B cell (primary cell): ENCODE data around the gene C1orf35. TPM values are rescaled to one million over a fixed set of nuclear protein-coding genes. Genes with fewer than 3 reads are reported as not detected.

Source experiments
- ATAC-seq: fragments of 200-7000 bp; cut with Tn5 transposase; one replicate; pipeline ENCODE4 v1.10.0; 2021; ENCODE audit warnings: low read depth, mild to moderate bottlenecking, moderate number of reproducible peaks, moderate library complexity
- CTCF ChIA-PET: fragments of 350-600 bp; sonication (Branson Sonifier 250); formaldehyde crosslinking; loops from one replicate; lab custom pipeline; 2021; ENCODE audit warnings: antibody characterized with exemption, inconsistent platforms; lab: Charles Lee
- POLR2A ChIA-PET: fragments of 350-600 bp; sonication (Branson Sonifier 250); formaldehyde crosslinking; loops from one replicate; lab custom pipeline; 2021; ENCODE audit warnings: antibody characterized with exemption; lab: Charles Lee
- DNase-seq: peaks from one replicate; pipeline ENCODE4 v3.0.0; 2013
- H2AFZ ChIP-seq: 2 replicates; pipeline ENCODE4 v1.6.1; 2012; ENCODE audit warnings: mild to moderate bottlenecking, low read depth, low read length; ENCODE audit not compliant: insufficient read depth, poor library complexity, severe bottlenecking
- H3K27ac ChIP-seq, 2 donors: 1 replicate in 1 of 2; 2 replicates in 1 of 2; pipeline ENCODE4 v1.5.1; 2012 to 2013; ENCODE audit warnings: low read length in 2 of 2, mild to moderate bottlenecking in 2 of 2, moderate library complexity in 1 of 2
- H3K27me3 ChIP-seq, 4 experiments: fragments of 200-600 bp in 1 of 4; sonication (generic) in 1 of 4; replicated peaks in 1 of 4; 1 replicate in 2 of 4; 2 replicates in 2 of 4; pipeline versions ENCODE4 v1.6.1 to v1.7.0; 2013 to 2016; ENCODE audit warnings: low read length in 3 of 4, mild to moderate bottlenecking in 2 of 4, mixed read lengths in 1 of 4, moderate library complexity in 1 of 4; ENCODE audit not compliant: insufficient read depth in 4 of 4, control insufficient read depth in 3 of 4; ENCODE audit errors: control extremely low read depth in 1 of 4
- H3K36me3 ChIP-seq, 2 experiments: replicated peaks in 1 of 2; 1 replicate in 1 of 2; 2 replicates in 1 of 2; pipeline versions ENCODE4 v1.6.1 to v1.7.1; 2013; ENCODE audit warnings: low read length in 1 of 2; ENCODE audit not compliant: insufficient read depth in 2 of 2, control insufficient read depth in 1 of 2; ENCODE audit errors: control extremely low read depth in 1 of 2, extremely low read depth in 1 of 2
- H3K4me1 ChIP-seq, 2 donors: fragments of 200-600 bp in 1 of 2; sonication (generic) in 1 of 2; 1 replicate in 1 of 2; 2 replicates in 1 of 2; pipeline versions ENCODE4 v1.5.1 to v1.6.1; 2013 to 2017; ENCODE audit warnings: low read length in 2 of 2; ENCODE audit not compliant: control insufficient read depth in 2 of 2, insufficient read depth in 2 of 2
- H3K4me2 ChIP-seq: replicated peaks from 2 replicates; pipeline ENCODE3; 2012; ENCODE audit warnings: mild to moderate bottlenecking, low read depth, low read length; ENCODE audit not compliant: poor library complexity, severe bottlenecking
- H3K4me3 ChIP-seq, 5 experiments: fragments of 200-600 bp in 1 of 5; sonication (generic) in 1 of 5; 1 replicate in 3 of 5; 2 replicates in 2 of 5; pipeline versions ENCODE4 v1.5.1 to v1.7.0; 2011 to 2016; ENCODE audit warnings: low read length in 4 of 5, mild to moderate bottlenecking in 4 of 5, low read depth in 2 of 5, control low read depth in 1 of 5, moderate library complexity in 1 of 5; ENCODE audit not compliant: insufficient read depth in 1 of 5; ENCODE audit errors: control extremely low read depth in 1 of 5, extremely low read depth in 1 of 5
- H3K79me2 ChIP-seq: fragments of 200-600 bp; sonication (generic); one replicate; pipeline ENCODE4 v1.6.0; 2016; ENCODE audit warnings: low read length; ENCODE audit not compliant: control insufficient read depth, insufficient read depth
- H3K9ac ChIP-seq: fragments of 200-600 bp; sonication (generic); 2 replicates; pipeline ENCODE4 v1.6.1; 2017; ENCODE audit warnings: mild to moderate bottlenecking, low read length, moderate library complexity
- H3K9me3 ChIP-seq, 3 donors: one replicate each; pipeline versions ENCODE4 v1.6.1 to v1.7.1; 2013; ENCODE audit warnings: low read length in 2 of 3; ENCODE audit not compliant: control insufficient read depth in 2 of 3, insufficient read depth in 1 of 3; ENCODE audit errors: control extremely low read depth in 1 of 3
- H4K20me1 ChIP-seq: 2 replicates; pipeline ENCODE4 v1.6.0; 2012; ENCODE audit warnings: mild to moderate bottlenecking, low read length; ENCODE audit not compliant: insufficient read depth, control insufficient read depth, poor library complexity, severe bottlenecking
- H3K27ac Mint-ChIP-seq: one replicate; pipeline ENCODE4 v1.8.0; 2021; ENCODE audit warnings: mixed read lengths
- H3K27me3 Mint-ChIP-seq: one replicate; pipeline ENCODE4 v1.8.0; 2021; ENCODE audit warnings: mixed read lengths
- H3K4me1 Mint-ChIP-seq: one replicate; pipeline ENCODE4 v1.8.0; 2021; ENCODE audit warnings: mixed read lengths
- H3K4me3 Mint-ChIP-seq: one replicate; pipeline ENCODE4 v1.8.0; 2021; ENCODE audit warnings: mixed read lengths
- H3K9me3 Mint-ChIP-seq: one replicate; pipeline ENCODE4 v1.8.0; 2022; ENCODE audit warnings: mixed read lengths; ENCODE audit not compliant: insufficient read depth
- EZH2 ChIP-seq: IDR thresholded peaks from 2 replicates; pipeline ENCODE4 v1.6.1; 2012; ENCODE audit warnings: borderline replicate concordance, low read depth, mild to moderate bottlenecking, moderate library complexity, low read length; ENCODE audit not compliant: insufficient read depth, poor library complexity, severe bottlenecking
- WGBS: methylation state at CpG from one replicate; pipeline ENCODE4 v1.1.5; 2013; ENCODE audit warnings: missing lambda C conversion rate; ENCODE audit not compliant: insufficient coverage; 5-methylcytosine and 5-hydroxymethylcytosine counted together
- intact Hi-C: fragments of 100-400 bp; cut with micrococcal nuclease; formaldehyde crosslinking; loops from one replicate; pipeline ENCODE4 v1.10.0; 2022
- polyA plus RNA-seq: library from polyadenylated mRNA; depleted of rRNA; stranded (reverse); fragments of >200 nt; gene quantifications from 2 replicates; pipeline ENCODE4 v1.2.3, GENCODE V29; 2012
- total RNA-seq, 2 donors: library from RNA; stranded (reverse); fragments of 120-200 nt in 1 of 2; gene quantifications; 1 replicate in 1 of 2; 2 replicates in 1 of 2; pipeline versions ENCODE4 v1.2.3 to v1.2.4, GENCODE V29; 2013 to 2022
- TF ChIP-seq, protein P1 (sequence below): fragments of 200-600 bp; IDR thresholded peaks from one replicate; pipeline ENCODE4 v1.8.0; 2022; ENCODE audit warnings: antibody characterized with exemption, mild to moderate bottlenecking

The C1orf35 gene
- total and polyA plus RNA-seq, 2 donors (not counting 1 experiment from before 2014, with no cell fraction given), result 24.1 to 41.0 TPM

DNA sequence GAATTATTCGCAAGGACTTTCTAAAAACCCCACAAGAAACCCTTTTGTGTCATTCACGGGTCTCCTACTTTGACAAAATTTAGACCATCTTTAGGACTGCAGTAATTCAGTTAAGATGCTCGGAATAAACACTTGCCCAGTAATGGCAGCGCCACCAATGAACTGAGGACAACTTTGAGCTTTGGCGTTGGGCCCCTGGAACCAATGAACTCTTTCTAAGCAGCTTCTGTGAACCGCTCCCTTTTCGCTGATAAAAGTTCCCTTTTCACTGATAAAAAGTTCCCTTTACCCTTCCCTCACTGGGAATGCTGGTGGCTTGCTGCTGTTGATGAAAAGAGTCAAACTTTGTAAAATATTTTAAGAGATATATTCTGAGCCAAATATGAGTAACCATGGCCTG, 7.4 kb upstream of the C1orf35 start:
- H3K9ac ChIP-seq, result no peak overlapping the region
- DNase-seq (no peak), ATAC-seq (no peak)
- no peak overlapping the region for H3K27ac ChIP-seq
- H3K4me3 Mint-ChIP-seq, result peak overlapping the region; percentile 92
- H3K4me2 ChIP-seq, result peak overlapping the region; percentile 96
- no peak overlapping the region for H3K4me3 ChIP-seq
- H3K36me3 ChIP-seq, result peaks cover 0 to 17% of the 10 kb centered on the region in 2 experiments
- H3K27me3 Mint-ChIP-seq, result no peaks in the 10 kb centered on the region
- peak overlapping the region; percentile 80 for H2AFZ ChIP-seq
- no peaks in the 10 kb centered on the region for H3K9me3 Mint-ChIP-seq
- 95% methylated on average over 4 of the region's 7 CpGs for WGBS
- H3K4me1 Mint-ChIP-seq, result peaks cover 22% of the 10 kb centered on the region
- H4K20me1 ChIP-seq, result no peaks in the 10 kb centered on the region
- ChIA-PET POLR2A (interaction anchor here (1.0 kb wide), 1 partner anchor 28 kb away, joined by 3 read pairs; no protein-coding TSS in a partner anchor), CTCF (interaction anchor here (1.1 to 2.1 kb wide), 4 partner anchors 8 to 324 kb away, joined by 3 to 9 read pairs (median 4); partner anchors contain the start of gene ARF1)
- H3K27ac Mint-ChIP-seq, result peak overlapping the region; percentile 87
- intact Hi-C loops, result no loop called here
- TF ChIP-seq, protein P1, sequence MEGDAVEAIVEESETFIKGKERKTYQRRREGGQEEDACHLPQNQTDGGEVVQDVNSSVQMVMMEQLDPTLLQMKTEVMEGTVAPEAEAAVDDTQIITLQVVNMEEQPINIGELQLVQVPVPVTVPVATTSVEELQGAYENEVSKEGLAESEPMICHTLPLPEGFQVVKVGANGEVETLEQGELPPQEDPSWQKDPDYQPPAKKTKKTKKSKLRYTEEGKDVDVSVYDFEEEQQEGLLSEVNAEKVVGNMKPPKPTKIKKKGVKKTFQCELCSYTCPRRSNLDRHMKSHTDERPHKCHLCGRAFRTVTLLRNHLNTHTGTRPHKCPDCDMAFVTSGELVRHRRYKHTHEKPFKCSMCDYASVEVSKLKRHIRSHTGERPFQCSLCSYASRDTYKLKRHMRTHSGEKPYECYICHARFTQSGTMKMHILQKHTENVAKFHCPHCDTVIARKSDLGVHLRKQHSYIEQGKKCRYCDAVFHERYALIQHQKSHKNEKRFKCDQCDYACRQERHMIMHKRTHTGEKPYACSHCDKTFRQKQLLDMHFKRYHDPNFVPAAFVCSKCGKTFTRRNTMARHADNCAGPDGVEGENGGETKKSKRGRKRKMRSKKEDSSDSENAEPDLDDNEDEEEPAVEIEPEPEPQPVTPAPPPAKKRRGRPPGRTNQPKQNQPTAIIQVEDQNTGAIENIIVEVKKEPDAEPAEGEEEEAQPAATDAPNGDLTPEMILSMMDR, result no peak
- no peak for TF ChIP-seq EZH2
- no peaks in the 10 kb centered on the region for H3K27me3 ChIP-seq
- H3K79me2 ChIP-seq, result peaks cover 27% of the 10 kb centered on the region
- H3K9me3 ChIP-seq, result no peaks in the 10 kb centered on the region
- peaks cover 17 to 23% of the 10 kb centered on the region in 2 donors for H3K4me1 ChIP-seq

DNA sequence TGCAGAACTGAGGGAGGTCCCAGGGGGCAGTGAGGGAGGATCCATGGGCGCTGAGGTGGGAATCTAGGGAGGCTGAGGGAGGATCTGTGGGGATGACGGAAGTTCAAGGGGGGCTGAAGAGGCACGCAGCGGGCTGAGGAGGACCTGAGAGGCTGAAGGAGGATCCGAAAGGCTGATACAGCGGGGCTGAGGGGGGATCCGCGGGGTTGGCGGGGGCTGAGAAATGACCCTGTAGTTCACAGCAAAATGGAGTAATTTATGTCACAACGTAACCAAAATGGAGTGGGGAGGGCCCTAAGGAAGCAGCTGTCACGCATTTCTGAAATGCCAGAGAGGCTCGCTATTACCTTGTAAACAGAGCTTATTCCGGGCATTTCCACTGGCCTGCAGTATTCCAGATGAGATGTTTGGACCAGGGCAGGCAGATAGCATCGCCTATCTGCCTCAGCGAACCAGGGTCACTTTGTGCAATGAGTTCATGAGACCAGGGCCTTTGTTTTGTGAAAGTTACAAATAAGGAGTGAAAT, 6.9 kb upstream of the C1orf35 start:
- Mint-ChIP-seq H3K4me3 (peak overlapping the region; percentile 92), H3K4me1 (peaks cover 22% of the 10 kb centered on the region), H3K9me3 (no peaks in the 10 kb centered on the region), H3K27ac (peak overlapping the region; percentile 87), H3K27me3 (no peaks in the 10 kb centered on the region)
- peak overlapping the region; percentile 95 for H3K27ac ChIP-seq
- no peaks in the 10 kb centered on the region for H3K9me3 ChIP-seq
- DNase-seq (no peak), ATAC-seq (no peak)
- POLR2A ChIA-PET, result interaction anchor here (0.6 to 1.2 kb wide), 6 partner anchors 27 to 359 kb away, joined by 3 to 6 read pairs (median 3); partner anchors contain the start of genes ARF1 and IBA57
- no peaks in the 10 kb centered on the region for H4K20me1 ChIP-seq
- peaks cover 0 to 17% of the 10 kb centered on the region in 2 experiments for H3K36me3 ChIP-seq
- peak overlapping the region; percentile 96 for H3K4me2 ChIP-seq
- H3K4me3 ChIP-seq, result peak overlapping the region; percentile 18 to 97 (median 95)
- CTCF ChIA-PET, result interaction anchor here (1.1 to 2.1 kb wide), 4 partner anchors 9 to 323 kb away, joined by 3 to 9 read pairs (median 4); partner anchors contain the start of gene ARF1
- no peaks in the 10 kb centered on the region for H3K27me3 ChIP-seq
- WGBS, result 46% methylated on average over 15 of the region's 15 CpGs
- peaks cover 17 to 23% of the 10 kb centered on the region in 2 donors for H3K4me1 ChIP-seq
- peak overlapping the region; percentile 85 for H3K9ac ChIP-seq
- H3K79me2 ChIP-seq, result peaks cover 28% of the 10 kb centered on the region
- TF ChIP-seq, protein P1, result no peak
- TF ChIP-seq EZH2, result no peak
- peak overlapping the region; percentile 80 for H2AFZ ChIP-seq
- intact Hi-C loops, result loop anchor here (1.0 to 10.0 kb wide), 7 partner anchors 28 to 1395 kb away; partner anchors contain the start of genes ARF1, GUK1, IBA57 and NUP133
